ENCODE data around the gene GDNF. TPM values are rescaled to one million over a fixed set of nuclear protein-coding genes. Genes with fewer than 3 reads are reported as not detected.

GDNF gene
- total RNA-seq, 1 donor from 2014 or later: not detected

DNA sequence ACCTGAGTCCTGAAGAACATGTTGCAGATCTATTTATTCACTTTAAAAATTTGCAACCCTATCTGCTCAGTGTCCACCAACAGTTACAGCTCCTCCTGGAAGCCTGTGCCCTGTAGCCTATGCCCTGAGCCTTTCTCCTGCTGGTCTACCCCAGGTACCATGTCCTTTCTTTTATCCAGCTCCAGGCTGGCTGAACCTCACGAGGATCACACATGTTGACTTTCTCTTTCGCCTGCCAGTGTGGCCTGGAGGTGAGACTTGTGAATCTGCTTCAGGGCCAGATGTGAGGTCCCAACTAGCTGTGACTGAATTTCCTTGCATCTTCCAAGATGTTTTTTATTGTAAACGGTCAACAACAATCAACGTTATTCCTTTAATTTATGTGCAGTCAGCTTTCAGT lies 70.7 kb downstream of the GDNF start:
- no peaks in the 10 kb centered on the region for H3K9me3 Mint-ChIP-seq
- H3K4me3 Mint-ChIP-seq: no peak overlapping the region
- no peak overlapping the region for H3K27ac Mint-ChIP-seq
- POLR2A ChIA-PET: no interaction called here
- TF ChIP-seq, protein P1, sequence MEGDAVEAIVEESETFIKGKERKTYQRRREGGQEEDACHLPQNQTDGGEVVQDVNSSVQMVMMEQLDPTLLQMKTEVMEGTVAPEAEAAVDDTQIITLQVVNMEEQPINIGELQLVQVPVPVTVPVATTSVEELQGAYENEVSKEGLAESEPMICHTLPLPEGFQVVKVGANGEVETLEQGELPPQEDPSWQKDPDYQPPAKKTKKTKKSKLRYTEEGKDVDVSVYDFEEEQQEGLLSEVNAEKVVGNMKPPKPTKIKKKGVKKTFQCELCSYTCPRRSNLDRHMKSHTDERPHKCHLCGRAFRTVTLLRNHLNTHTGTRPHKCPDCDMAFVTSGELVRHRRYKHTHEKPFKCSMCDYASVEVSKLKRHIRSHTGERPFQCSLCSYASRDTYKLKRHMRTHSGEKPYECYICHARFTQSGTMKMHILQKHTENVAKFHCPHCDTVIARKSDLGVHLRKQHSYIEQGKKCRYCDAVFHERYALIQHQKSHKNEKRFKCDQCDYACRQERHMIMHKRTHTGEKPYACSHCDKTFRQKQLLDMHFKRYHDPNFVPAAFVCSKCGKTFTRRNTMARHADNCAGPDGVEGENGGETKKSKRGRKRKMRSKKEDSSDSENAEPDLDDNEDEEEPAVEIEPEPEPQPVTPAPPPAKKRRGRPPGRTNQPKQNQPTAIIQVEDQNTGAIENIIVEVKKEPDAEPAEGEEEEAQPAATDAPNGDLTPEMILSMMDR (IDR thresholded peaks at IDR 0.05): no peak
- DNase-seq: no peak
- peaks cover 4% of the 10 kb centered on the region for H3K27me3 Mint-ChIP-seq
- no peaks in the 10 kb centered on the region for H3K36me3 Mint-ChIP-seq (ENCODE audit: low read depth)
- intact Hi-C loops (cut with micrococcal nuclease): no loop called here
- H3K4me1 Mint-ChIP-seq: no peaks in the 10 kb centered on the region
- ATAC-seq (ENCODE audit: low read depth): no peak
- CTCF ChIA-PET: no interaction called here

DNA sequence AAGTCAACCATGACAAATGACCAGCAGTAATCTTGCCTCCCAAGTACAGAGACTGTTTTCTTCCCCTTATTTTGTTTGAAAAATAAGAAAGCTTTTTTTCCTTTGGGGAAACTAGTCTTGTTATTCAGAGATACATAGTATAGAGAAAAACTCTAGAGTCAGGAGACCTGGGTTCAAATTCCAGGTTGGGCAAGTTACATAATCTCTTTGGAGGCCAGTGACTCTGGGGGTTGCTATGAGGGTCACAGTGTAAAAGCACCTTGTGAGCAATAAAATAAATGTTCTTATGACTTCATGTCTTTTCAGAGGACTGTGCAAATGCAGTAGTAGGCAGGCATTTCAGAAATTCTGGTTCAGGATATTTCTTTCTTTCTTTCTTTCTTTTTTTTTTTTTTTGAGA lies 71.5 kb downstream of the GDNF start:
- ChIA-PET POLR2A (no interaction called here), CTCF (no interaction called here)
- ATAC-seq (ENCODE audit: low read depth): no peak
- Mint-ChIP-seq H3K4me1 (no peaks in the 10 kb centered on the region), H3K4me3 (no peak overlapping the region), H3K36me3 (ENCODE audit: low read depth) (no peaks in the 10 kb centered on the region), H3K9me3 (no peaks in the 10 kb centered on the region), H3K27me3 (peaks cover 4% of the 10 kb centered on the region), H3K27ac (no peak overlapping the region)
- DNase-seq: no peak
- intact Hi-C loops (cut with micrococcal nuclease): no loop called here
- TF ChIP-seq, protein P1 (IDR thresholded peaks at IDR 0.05): no peak

DNA sequence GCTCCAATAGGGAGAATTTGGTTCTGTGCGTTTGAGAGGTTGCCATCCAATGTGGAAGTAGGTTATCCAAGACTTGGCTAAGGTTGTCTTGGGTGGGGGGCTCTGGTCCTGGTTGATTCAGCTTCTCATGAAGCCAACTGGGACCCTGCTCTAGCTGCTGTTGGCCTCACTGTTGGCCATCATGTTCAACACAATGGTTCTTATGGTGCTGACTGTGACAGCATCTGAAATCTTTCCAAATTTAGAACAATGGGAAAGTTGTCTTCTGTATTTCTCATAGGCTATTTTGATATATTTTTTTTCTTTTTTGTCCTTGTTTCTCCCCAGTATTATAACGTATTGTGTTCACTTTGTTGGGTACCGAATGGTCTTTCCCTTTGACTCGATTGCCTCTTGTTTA lies 71.9 kb downstream of the GDNF start:
- intact Hi-C loops (cut with micrococcal nuclease): no loop called here
- Mint-ChIP-seq H3K36me3 (ENCODE audit: low read depth) (no peaks in the 10 kb centered on the region), H3K9me3 (no peaks in the 10 kb centered on the region), H3K27me3 (peaks cover 4% of the 10 kb centered on the region), H3K4me1 (no peaks in the 10 kb centered on the region), H3K27ac (no peak overlapping the region), H3K4me3 (no peak overlapping the region)
- no peak for DNase-seq
- CTCF ChIA-PET: no interaction called here
- TF ChIP-seq, protein P1 (IDR thresholded peaks at IDR 0.05): no peak
- no peak for ATAC-seq (ENCODE audit: low read depth)
- POLR2A ChIA-PET: no interaction called here

DNA sequence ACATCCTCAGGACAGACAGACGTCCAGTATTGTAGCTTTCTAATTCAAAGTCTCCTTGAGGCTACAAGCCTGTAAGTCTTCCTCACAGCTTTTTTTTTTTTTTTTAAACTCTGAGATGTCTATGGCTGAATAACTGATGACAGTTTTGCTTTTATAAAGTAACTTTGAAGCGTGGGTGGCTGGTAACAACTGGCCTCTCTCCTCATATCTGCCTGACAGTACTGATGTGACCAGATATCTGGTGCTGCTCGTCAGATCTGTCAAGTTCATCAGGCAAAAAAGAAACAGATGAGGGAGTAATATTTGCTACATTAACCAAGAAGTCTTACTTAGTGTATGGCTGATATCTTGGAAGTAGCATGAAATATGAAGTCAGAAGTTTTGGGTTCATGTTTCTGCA lies 72.6 kb downstream of the GDNF start:
- no peak for DNase-seq
- intact Hi-C loops (cut with micrococcal nuclease): no loop called here
- POLR2A ChIA-PET: no interaction called here
- CTCF ChIA-PET: no interaction called here
- TF ChIP-seq, protein P1 (IDR thresholded peaks at IDR 0.05): no peak
- Mint-ChIP-seq H3K9me3 (no peaks in the 10 kb centered on the region), H3K27me3 (peaks cover 4% of the 10 kb centered on the region), H3K36me3 (ENCODE audit: low read depth) (no peaks in the 10 kb centered on the region), H3K4me3 (no peak overlapping the region), H3K27ac (no peak overlapping the region), H3K4me1 (no peaks in the 10 kb centered on the region)
- no peak for ATAC-seq (ENCODE audit: low read depth)

All from activated B cell treated with CpG ODN at 0.5 μM for 24 hours (primary cell).